H1 (cell line): Measurements from ENCODE around the gene SF3B2. TPM values are rescaled to one million over a fixed set of nuclear protein-coding genes. Genes with fewer than 3 reads are reported as not detected.

Source experiments
- BRCA1 ChIP-seq: IDR thresholded peaks from 2 replicates; pipeline ENCODE4 v1.6.1; 2012; ENCODE audit warnings: low read depth, low read length, improper control_type of control experiment
- CBX8 ChIP-seq: fragments of 300-800, 300-1000 bp; sonication (generic); IDR thresholded peaks from 2 replicates; pipeline ENCODE4 v1.7.1; 2016; ENCODE audit warnings: low read depth, low read length, borderline replicate concordance
- EP300 ChIP-seq, 2 experiments: IDR thresholded peaks; 1 replicate in 1 of 2; 2 replicates in 1 of 2; pipeline ENCODE4 v1.6.1; 2011 to 2012; ENCODE audit warnings: low read depth in 2 of 2, low read length in 2 of 2, mild to moderate bottlenecking in 2 of 2, borderline replicate concordance in 1 of 2, inconsistent platforms in 1 of 2, moderate library complexity in 1 of 2
- POLR2A ChIP-seq, 2 experiments: IDR thresholded peaks; 1 replicate in 1 of 2; 2 replicates in 1 of 2; pipeline ENCODE4 v1.6.1; 2011; ENCODE audit warnings: low read depth in 2 of 2, low read length in 2 of 2, mild to moderate bottlenecking in 2 of 2; ENCODE audit errors: control extremely low read depth in 1 of 2
- POLR2AphosphoS5 ChIP-seq: IDR thresholded peaks from 2 replicates; pipeline ENCODE4 v1.6.1; 2011; ENCODE audit warnings: low read depth, low read length
- RXRA ChIP-seq: IDR thresholded peaks from 2 replicates; pipeline ENCODE4 v1.6.1; 2011; ENCODE audit warnings: low read depth, mild to moderate bottlenecking, low read length, moderate library complexity; ENCODE audit not compliant: insufficient read depth
- SP2 ChIP-seq: IDR thresholded peaks from 2 replicates; pipeline ENCODE4 v1.6.1; 2012; ENCODE audit warnings: mild to moderate bottlenecking, low read length, inconsistent platforms
- polyA plus RNA-seq, 7 experiments: library from polyadenylated mRNA; depleted of rRNA in 3 of 7; stranded (reverse) in 5 of 7; unstranded in 2 of 7; fragments of >200 nt in 5 of 7; fragments of 200-250 nt in 2 of 7; gene quantifications; 1 replicate in 5 of 7; 2 replicates in 1 of 7; 4 replicates in 1 of 7; pipeline versions ENCODE4 v1.2.1 to v1.2.3, GENCODE V29; 2011 to 2013; ENCODE audit warnings: missing spikeins in 2 of 7, mixed read lengths in 2 of 7
- total RNA-seq: library from RNA; stranded (reverse); fragmentation: NEBNext Ultra II Directional; extraction: Animal tissue kit (Norgen Biotek cat#: 25700); gene quantifications from 2 replicates; pipeline ENCODE4 v1.2.1, GENCODE V29; 2021
- TF ChIP-seq, protein P1 (sequence below): fragments of 300-600 bp; sonication (generic); IDR thresholded peaks from 2 replicates; pipeline ENCODE4 v1.7.1; 2012; ENCODE audit warnings: low read length, moderate library complexity, mild to moderate bottlenecking, inconsistent platforms; ENCODE audit not compliant: insufficient replicate concordance
- TF ChIP-seq, protein P2 (sequence below): IDR thresholded peaks from 2 replicates; pipeline ENCODE4 v1.6.1; 2012; ENCODE audit warnings: inconsistent platforms

Gene SF3B2
- total and polyA plus RNA-seq, 2 of the 8 experiments (the other 6 are each of a cell fraction or from before 2014, with no cell fraction given) = 182 to 237 TPM

DNA sequence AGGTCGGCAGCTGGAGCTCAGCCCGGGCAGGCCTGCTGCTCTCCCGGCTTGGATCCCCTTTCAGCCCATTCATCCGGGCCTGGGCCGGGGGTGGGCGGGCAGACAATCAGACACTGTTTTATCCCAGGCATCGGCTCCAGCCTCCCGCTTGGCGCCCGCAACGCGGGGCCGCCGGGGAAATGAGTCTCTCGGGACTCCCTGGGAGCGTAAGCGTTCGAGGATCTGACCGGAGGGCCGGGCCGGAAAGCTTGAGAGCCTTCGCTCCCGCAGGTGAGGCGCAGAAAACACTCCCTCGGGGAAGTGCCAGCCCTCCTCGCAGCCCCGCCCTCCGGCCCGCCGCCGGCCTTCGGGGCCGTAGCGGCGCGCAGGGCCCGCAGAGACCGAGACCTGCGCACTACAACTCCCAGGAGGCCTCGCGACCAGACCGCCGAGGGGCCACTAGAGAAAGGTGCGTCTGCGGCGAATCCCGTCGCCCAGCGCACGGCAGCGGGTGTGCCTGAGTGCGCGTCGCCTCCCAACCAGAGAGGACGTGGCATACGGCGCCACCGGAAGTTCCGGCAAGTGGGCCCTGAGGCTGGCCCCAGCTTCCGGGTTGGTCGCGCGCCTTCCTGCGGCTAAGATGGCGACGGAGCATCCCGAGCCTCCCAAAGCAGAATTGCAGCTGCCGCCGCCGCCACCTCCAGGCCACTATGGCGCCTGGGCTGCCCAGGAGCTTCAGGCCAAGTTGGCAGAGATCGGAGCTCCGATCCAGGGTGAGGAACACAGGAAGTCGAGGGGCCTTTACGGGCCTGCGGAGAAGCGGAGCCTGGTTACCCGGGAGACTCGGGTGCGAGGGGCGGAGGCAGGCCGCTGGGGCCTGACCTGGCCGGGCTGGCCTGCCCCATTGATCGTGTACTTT is at the start of gene SF3B2 (continued):
- TF ChIP-seq, protein P1, sequence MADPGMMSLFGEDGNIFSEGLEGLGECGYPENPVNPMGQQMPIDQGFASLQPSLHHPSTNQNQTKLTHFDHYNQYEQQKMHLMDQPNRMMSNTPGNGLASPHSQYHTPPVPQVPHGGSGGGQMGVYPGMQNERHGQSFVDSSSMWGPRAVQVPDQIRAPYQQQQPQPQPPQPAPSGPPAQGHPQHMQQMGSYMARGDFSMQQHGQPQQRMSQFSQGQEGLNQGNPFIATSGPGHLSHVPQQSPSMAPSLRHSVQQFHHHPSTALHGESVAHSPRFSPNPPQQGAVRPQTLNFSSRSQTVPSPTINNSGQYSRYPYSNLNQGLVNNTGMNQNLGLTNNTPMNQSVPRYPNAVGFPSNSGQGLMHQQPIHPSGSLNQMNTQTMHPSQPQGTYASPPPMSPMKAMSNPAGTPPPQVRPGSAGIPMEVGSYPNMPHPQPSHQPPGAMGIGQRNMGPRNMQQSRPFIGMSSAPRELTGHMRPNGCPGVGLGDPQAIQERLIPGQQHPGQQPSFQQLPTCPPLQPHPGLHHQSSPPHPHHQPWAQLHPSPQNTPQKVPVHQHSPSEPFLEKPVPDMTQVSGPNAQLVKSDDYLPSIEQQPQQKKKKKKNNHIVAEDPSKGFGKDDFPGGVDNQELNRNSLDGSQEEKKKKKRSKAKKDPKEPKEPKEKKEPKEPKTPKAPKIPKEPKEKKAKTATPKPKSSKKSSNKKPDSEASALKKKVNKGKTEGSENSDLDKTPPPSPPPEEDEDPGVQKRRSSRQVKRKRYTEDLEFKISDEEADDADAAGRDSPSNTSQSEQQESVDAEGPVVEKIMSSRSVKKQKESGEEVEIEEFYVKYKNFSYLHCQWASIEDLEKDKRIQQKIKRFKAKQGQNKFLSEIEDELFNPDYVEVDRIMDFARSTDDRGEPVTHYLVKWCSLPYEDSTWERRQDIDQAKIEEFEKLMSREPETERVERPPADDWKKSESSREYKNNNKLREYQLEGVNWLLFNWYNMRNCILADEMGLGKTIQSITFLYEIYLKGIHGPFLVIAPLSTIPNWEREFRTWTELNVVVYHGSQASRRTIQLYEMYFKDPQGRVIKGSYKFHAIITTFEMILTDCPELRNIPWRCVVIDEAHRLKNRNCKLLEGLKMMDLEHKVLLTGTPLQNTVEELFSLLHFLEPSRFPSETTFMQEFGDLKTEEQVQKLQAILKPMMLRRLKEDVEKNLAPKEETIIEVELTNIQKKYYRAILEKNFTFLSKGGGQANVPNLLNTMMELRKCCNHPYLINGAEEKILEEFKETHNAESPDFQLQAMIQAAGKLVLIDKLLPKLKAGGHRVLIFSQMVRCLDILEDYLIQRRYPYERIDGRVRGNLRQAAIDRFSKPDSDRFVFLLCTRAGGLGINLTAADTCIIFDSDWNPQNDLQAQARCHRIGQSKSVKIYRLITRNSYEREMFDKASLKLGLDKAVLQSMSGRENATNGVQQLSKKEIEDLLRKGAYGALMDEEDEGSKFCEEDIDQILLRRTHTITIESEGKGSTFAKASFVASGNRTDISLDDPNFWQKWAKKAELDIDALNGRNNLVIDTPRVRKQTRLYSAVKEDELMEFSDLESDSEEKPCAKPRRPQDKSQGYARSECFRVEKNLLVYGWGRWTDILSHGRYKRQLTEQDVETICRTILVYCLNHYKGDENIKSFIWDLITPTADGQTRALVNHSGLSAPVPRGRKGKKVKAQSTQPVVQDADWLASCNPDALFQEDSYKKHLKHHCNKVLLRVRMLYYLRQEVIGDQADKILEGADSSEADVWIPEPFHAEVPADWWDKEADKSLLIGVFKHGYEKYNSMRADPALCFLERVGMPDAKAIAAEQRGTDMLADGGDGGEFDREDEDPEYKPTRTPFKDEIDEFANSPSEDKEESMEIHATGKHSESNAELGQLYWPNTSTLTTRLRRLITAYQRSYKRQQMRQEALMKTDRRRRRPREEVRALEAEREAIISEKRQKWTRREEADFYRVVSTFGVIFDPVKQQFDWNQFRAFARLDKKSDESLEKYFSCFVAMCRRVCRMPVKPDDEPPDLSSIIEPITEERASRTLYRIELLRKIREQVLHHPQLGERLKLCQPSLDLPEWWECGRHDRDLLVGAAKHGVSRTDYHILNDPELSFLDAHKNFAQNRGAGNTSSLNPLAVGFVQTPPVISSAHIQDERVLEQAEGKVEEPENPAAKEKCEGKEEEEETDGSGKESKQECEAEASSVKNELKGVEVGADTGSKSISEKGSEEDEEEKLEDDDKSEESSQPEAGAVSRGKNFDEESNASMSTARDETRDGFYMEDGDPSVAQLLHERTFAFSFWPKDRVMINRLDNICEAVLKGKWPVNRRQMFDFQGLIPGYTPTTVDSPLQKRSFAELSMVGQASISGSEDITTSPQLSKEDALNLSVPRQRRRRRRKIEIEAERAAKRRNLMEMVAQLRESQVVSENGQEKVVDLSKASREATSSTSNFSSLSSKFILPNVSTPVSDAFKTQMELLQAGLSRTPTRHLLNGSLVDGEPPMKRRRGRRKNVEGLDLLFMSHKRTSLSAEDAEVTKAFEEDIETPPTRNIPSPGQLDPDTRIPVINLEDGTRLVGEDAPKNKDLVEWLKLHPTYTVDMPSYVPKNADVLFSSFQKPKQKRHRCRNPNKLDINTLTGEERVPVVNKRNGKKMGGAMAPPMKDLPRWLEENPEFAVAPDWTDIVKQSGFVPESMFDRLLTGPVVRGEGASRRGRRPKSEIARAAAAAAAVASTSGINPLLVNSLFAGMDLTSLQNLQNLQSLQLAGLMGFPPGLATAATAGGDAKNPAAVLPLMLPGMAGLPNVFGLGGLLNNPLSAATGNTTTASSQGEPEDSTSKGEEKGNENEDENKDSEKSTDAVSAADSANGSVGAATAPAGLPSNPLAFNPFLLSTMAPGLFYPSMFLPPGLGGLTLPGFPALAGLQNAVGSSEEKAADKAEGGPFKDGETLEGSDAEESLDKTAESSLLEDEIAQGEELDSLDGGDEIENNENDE = no peak
- TF ChIP-seq SP2 (no peak), RXRA (no peak), BRCA1 (no peak), POLR2AphosphoS5 (peak; percentile 46; the same call in 1 of the 2 replicates), EP300 (IDR thresholded peaks at IDR 0.05; ENCODE audit: borderline replicate concordance in 1 of 2, low read depth in 2 of 2, low read length in 2 of 2) (peak in 1 of 2 experiments; percentile 33; a peak in 1 of 3 replicates), CBX8 (no peak), POLR2A (IDR thresholded peaks at IDR 0.05; ENCODE audit: control extremely low read depth in 1 of 2, low read depth in 2 of 2, low read length in 2 of 2) (peak; percentile 60 to 83)
- TF ChIP-seq, protein P2, sequence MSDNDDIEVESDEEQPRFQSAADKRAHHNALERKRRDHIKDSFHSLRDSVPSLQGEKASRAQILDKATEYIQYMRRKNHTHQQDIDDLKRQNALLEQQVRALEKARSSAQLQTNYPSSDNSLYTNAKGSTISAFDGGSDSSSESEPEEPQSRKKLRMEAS = 0 out of 2 replicates have a peak, but pooled peaks have one; percentile 47
